Thyroid gland (tissue), 4 donors: ENCODE measurements around the gene PCBP1.

Experiments used
- CTCF ChIP-seq, 6 experiments: fragments of 200-600 bp in 3 of 6; fragments of 450-650 bp in 3 of 6; sonication (generic) in 3 of 6; IDR thresholded peaks; one replicate each; pipeline ENCODE4 v1.5.1; 2016 to 2019; ENCODE audit warnings: antibody characterized with exemption in 6 of 6, mild to moderate bottlenecking in 2 of 6, inconsistent platforms in 1 of 6, moderate library complexity in 1 of 6
- POLR2A ChIP-seq, 2 donors: fragments of 450-650 bp; IDR thresholded peaks; one replicate each; pipeline ENCODE4 v1.6.1; 2017; ENCODE audit warnings: antibody characterized with exemption in 2 of 2, mild to moderate bottlenecking in 2 of 2, moderate library complexity in 1 of 2

GRCh38 chr2:70080610-70081200 is 6.6 kb upstream of the PCBP1 start:
- TF ChIP-seq CTCF (IDR thresholded peaks at IDR 0.05) (no peak), POLR2A (IDR thresholded peaks at IDR 0.05) (no peak)
